GM23338 (cell line): Measurements from ENCODE around the gene CLSTN1.

Source experiments
- CTCF ChIP-seq, 2 experiments: fragments of 200-600 bp in 1 of 2; sonication (generic) in 1 of 2; conservative IDR thresholded peaks; 2 replicates each; pipeline versions ENCODE4 v1.5.1 to v1.6.1; 2016 to 2017; ENCODE audit warnings: antibody characterized with exemption in 2 of 2, low read depth in 2 of 2, mild to moderate bottlenecking in 2 of 2, moderate library complexity in 1 of 2
- EZH2phosphoT487 ChIP-seq: fragments of 200-600 bp; sonication (generic); IDR thresholded peaks from one replicate; pipeline ENCODE4 v1.8.1; 2018; ENCODE audit warnings: antibody characterized with exemption; ENCODE audit not compliant: unreplicated experiment
- TF ChIP-seq, protein P1 (sequence below): IDR thresholded peaks from 2 replicates; pipeline ENCODE4 v1.6.1; 2016; ENCODE audit warnings: antibody characterized with exemption
- TF ChIP-seq, protein P2 (sequence below): IDR thresholded peaks from one replicate; pipeline ENCODE4 v1.6.1; 2018; ENCODE audit warnings: antibody characterized with exemption; ENCODE audit not compliant: unreplicated experiment

DNA sequence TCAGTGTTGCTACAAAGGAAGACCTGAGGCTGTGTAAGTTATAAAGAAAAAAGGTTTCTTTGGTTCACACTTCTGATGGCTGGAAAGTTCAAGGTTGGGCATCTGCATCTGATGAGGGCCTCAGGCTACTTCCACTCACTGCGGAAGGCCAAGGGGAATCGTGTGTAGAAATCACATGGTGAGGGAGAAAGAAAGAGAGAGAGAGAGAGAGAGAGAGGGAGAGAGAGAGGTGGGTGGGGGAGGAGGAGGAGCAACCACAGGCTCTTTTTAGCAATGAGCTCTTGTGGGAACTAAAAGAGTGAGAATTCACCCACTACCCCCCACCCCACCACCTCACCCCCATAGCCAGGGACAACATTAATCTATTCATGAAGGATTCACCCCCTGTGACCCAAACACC, 59.9 kb downstream of the CLSTN1 start:
- TF ChIP-seq CTCF (conservative IDR thresholded peaks at IDR 0.05; ENCODE audit: low read depth in 2 of 2): no peak
- TF ChIP-seq, protein P1, sequence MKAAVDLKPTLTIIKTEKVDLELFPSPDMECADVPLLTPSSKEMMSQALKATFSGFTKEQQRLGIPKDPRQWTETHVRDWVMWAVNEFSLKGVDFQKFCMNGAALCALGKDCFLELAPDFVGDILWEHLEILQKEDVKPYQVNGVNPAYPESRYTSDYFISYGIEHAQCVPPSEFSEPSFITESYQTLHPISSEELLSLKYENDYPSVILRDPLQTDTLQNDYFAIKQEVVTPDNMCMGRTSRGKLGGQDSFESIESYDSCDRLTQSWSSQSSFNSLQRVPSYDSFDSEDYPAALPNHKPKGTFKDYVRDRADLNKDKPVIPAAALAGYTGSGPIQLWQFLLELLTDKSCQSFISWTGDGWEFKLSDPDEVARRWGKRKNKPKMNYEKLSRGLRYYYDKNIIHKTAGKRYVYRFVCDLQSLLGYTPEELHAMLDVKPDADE: no peak
- TF ChIP-seq EZH2phosphoT487: no peak
- TF ChIP-seq, protein P2, sequence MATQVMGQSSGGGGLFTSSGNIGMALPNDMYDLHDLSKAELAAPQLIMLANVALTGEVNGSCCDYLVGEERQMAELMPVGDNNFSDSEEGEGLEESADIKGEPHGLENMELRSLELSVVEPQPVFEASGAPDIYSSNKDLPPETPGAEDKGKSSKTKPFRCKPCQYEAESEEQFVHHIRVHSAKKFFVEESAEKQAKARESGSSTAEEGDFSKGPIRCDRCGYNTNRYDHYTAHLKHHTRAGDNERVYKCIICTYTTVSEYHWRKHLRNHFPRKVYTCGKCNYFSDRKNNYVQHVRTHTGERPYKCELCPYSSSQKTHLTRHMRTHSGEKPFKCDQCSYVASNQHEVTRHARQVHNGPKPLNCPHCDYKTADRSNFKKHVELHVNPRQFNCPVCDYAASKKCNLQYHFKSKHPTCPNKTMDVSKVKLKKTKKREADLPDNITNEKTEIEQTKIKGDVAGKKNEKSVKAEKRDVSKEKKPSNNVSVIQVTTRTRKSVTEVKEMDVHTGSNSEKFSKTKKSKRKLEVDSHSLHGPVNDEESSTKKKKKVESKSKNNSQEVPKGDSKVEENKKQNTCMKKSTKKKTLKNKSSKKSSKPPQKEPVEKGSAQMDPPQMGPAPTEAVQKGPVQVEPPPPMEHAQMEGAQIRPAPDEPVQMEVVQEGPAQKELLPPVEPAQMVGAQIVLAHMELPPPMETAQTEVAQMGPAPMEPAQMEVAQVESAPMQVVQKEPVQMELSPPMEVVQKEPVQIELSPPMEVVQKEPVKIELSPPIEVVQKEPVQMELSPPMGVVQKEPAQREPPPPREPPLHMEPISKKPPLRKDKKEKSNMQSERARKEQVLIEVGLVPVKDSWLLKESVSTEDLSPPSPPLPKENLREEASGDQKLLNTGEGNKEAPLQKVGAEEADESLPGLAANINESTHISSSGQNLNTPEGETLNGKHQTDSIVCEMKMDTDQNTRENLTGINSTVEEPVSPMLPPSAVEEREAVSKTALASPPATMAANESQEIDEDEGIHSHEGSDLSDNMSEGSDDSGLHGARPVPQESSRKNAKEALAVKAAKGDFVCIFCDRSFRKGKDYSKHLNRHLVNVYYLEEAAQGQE: no peak
